Hindlimb muscle (tissue), 1 donor: ENCODE results near the gene GCN1. TPM values are rescaled to one million over a fixed set of nuclear protein-coding genes. Genes with fewer than 3 reads are reported as not detected.
"Not testable (repeated sequence)": the region's sequence is repeated elsewhere in the genome, so short reads cannot be mapped to it uniquely, and the experiment has no call there.

Experiments
- DNase-seq: peaks from one replicate; pipeline ENCODE4 v3.0.0-alpha.2; 2013
- polyA plus RNA-seq: library from polyadenylated mRNA; unstranded; fragments of 120-200 nt; gene quantifications from one replicate; pipeline ENCODE4 v1.2.1, GENCODE V29; 2013; ENCODE audit not compliant: insufficient read length

The GCN1 gene, protein sequence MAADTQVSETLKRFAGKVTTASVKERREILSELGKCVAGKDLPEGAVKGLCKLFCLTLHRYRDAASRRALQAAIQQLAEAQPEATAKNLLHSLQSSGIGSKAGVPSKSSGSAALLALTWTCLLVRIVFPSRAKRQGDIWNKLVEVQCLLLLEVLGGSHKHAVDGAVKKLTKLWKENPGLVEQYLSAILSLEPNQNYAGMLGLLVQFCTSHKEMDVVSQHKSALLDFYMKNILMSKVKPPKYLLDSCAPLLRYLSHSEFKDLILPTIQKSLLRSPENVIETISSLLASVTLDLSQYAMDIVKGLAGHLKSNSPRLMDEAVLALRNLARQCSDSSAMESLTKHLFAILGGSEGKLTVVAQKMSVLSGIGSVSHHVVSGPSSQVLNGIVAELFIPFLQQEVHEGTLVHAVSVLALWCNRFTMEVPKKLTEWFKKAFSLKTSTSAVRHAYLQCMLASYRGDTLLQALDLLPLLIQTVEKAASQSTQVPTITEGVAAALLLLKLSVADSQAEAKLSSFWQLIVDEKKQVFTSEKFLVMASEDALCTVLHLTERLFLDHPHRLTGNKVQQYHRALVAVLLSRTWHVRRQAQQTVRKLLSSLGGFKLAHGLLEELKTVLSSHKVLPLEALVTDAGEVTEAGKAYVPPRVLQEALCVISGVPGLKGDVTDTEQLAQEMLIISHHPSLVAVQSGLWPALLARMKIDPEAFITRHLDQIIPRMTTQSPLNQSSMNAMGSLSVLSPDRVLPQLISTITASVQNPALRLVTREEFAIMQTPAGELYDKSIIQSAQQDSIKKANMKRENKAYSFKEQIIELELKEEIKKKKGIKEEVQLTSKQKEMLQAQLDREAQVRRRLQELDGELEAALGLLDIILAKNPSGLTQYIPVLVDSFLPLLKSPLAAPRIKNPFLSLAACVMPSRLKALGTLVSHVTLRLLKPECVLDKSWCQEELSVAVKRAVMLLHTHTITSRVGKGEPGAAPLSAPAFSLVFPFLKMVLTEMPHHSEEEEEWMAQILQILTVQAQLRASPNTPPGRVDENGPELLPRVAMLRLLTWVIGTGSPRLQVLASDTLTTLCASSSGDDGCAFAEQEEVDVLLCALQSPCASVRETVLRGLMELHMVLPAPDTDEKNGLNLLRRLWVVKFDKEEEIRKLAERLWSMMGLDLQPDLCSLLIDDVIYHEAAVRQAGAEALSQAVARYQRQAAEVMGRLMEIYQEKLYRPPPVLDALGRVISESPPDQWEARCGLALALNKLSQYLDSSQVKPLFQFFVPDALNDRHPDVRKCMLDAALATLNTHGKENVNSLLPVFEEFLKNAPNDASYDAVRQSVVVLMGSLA (N-terminal part only)
- 47.6 TPM for polyA plus RNA-seq

DNA sequence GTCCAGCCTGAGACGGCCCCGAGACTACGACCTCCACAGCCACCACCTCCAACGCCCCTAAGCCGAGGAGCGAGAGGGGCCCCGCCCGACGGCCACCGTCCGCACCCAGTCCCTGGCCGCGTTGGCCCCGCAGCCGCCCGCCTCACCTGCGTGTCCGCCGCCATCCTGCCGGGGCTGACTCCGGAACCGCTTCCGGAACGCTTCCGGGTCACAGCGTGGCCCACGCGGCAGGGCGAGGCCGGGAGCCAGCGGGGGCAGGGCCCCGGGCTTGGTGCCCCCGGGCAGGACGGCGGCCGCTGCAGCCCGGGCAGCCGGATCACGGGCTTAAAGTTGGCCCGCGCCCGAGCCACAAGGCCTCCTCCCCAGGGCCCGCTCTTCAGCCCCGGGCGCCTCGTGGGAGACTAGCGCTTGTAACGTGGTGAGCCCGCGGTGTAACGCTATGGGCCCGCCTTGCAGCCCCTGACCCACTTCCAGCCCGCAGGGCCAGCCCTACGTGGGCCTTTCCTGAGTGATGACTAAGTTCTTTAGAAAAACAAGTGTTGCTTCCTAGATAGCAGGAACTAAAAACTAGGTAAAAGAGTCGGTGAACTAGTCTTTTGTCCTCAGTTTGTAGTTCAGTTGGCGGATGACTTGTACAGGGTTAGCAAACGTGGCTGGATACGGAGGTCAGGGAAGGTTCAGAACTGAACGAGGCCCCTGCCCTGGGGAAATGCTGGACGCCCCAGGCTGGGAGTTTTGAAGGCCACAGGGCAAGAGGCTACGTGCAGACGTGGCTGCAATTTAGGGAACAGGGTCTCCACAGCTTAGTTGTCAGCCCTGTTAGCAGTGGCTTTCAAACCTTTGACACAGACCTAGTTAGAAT is at the start of gene GCN1:
GCN1 (minus strand) TSS at position 182 of the 862 bp plus-strand sequence; CDS start at position 164, 18 bp downstream.
- DNase-seq = peak; percentile 91

DNA sequence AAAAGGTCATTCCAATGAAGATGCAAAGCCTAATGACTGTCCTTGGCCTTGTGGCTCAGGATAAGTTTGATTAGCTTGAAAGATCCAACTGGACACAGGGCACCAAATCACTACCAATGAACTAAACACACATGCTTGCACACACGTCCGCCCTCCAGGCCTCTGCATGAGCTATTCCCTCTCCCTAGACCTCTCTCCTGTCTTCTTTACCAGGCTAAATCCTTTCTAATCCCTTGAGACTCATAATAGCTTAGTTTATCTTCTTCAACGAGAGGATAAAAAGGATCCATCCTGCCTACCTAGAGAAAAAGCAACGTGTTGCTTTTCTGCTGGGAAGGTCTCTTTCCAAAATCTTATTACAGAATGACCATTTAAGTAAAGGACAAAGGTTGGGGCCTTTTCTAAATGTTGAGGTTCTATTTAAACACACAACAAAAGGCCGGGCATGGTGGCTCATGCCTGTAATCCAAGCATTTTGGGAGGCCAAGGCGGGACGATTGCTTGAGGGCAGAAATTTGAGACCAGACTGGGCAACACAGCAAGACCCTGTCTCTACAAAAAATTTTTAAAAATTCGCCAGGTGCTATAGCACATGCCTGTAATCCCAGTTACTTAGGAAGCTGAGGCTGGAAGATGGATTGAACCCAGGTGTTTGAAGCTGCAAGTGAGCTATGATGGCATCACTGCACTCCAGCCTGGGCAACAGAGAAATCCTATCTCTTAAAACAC is 48.6 kb upstream of the GCN1 start:
- no peak for DNase-seq

DNA sequence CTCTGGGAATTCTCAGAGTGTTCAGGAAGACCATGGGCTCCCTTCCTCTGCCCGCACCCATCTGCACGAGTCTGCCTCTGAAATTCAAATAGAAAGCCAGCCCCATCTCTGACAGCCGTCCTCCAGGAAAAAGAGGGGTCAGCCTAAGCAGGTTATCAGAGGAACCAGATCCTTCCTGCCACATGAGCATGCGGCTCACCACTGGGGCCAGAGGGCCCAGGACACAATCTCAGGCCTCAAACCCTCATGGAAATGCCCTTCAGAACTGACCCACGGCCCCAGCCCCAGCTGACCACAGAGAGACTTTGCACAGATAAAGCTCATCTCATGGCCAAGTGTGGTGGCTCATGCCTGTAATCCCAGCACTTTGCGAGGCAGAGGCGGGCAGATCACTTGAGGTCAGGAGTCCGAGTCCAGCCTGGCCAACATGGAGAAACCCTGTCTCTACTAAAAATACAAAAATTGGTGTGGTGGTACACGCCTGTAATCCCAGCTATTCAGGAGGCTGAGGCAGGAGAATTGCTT is 47.8 kb upstream of the GCN1 start:
- no peak for DNase-seq

DNA sequence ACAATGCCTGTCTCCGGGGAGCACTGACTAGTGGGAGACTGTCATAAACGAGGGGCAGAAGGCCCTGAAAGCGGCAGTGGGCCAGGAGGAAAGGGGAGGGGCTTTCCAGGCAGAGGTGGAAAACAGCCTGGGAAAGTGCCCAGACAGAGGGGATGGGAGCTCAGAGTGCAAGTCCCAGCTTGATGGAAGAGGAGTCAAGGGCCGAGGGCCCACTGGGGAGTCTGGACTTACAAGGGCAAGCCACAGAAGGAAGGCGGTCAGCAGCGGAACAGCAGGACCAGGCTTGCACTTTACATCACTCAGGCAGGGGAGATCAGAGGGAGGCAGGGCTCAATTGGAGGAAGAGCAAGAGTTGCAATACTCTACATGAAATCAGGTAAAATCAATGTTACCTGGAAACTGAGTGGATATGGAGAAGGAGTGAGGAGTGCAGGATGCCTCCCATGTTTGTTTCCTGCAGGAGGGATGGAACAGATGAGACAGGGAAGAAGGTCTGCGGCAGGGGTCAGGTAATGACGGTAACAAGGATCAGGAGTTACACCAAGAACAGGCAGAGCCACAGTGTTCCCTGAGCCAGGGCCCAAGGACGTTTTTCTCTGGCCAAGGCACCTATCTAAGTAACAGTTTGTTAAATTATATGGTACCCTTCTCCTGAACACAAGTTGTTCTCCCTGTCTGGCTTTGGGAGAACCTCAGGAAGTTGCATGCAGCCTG is 47.2 kb upstream of the GCN1 start:
- DNase-seq = no peak

DNA sequence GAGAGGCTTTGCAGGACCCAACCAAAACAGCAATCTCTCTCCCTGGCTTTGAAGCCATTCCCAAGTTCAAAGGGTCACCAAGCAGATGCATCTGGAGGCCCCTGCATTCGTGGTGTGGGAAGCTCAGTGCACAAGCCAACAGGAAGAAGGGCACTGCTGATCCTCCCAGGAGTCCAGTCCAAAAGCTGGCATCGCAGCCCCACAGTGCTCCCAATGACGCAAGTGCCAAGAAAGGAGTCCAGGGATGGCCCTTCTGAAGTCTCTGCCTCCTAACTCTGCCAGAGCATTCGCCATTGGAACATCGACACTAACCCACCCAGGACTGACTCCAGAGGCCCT is 45.9 kb upstream of the GCN1 start:
- no peak for DNase-seq

DNA sequence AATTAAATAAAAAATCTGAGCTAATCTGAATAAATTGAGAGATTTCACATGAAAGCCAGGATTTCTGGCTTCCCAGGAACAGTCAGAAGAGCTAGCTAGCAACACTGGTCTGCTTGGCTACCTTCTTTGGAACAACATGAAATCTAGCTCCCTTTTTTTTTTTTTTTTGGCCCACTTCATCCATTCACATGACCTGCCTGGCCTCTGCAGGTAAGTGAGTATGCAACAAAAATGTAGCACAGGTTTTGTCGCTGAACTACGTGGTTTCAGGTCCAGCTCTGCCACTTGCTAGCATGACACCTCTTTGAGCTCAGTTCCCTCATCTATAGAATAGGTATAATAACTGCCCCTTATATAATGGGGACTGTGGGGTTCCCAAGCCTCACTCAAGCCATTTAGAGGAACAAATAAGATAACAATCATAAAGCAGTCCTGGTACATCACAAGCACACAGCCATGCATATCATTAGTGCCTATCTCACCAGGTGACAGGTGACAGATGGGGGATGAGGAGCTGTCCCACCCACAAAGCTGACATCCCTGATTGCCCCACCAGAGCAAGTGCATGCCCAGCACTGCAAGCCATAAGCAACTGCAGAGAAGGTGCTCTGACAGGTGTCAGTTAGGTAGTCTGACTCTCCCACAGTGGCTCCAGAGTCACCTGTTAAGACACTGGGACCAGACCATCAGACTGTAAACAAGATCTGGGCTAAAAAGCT is 45.4 kb upstream of the GCN1 start:
- DNase-seq = no peak

DNA sequence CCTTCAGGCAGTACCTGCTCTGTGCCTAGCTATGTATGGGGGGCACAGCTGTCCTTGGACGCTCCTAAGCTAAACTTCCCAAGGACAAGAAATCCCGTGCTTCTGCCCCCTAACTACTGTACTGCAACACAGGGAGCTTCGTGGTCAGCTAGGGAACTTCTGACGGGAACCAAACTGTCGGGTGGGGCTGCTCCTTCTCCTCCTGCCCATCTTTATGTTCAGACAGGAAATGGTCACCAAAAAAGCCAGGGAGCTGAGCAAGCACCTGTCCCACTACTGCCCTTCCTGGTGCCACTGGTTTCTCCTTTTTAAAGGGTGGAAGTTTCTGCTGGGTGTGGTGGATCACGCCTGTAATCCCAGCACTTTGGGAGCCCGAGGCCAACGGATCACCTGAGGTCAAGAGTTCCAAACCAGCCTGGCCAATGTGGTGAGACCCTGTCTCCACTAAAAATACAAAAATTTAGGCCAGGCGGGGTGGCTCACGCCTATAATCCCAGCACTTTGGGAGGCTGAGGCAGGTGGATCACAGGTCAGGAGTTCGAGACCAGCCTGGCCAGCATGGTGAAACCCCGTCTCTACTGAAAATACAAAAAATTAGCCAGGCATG is 44.4 kb upstream of the GCN1 start:
- no peak for DNase-seq

DNA sequence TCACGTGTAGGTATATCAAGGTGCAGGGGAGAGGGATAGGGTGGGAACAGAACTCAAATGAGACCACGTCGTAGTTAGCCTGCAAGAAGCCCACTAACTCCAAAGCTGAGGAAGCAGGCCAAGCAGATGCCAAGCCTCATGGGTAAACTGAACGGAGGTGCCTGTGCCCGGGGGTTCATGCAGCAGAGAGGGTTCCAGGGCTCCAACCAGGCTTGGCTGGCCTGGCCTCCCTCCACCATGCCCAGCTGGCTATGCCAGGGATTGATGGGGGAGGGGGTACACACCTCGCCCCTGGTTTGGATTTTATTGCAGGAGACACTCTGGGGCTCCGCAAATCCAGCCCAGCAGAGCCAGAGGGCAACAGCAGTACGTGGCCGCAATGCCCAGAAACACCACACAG is 43.7 kb upstream of the GCN1 start:
- DNase-seq = no peak

DNA sequence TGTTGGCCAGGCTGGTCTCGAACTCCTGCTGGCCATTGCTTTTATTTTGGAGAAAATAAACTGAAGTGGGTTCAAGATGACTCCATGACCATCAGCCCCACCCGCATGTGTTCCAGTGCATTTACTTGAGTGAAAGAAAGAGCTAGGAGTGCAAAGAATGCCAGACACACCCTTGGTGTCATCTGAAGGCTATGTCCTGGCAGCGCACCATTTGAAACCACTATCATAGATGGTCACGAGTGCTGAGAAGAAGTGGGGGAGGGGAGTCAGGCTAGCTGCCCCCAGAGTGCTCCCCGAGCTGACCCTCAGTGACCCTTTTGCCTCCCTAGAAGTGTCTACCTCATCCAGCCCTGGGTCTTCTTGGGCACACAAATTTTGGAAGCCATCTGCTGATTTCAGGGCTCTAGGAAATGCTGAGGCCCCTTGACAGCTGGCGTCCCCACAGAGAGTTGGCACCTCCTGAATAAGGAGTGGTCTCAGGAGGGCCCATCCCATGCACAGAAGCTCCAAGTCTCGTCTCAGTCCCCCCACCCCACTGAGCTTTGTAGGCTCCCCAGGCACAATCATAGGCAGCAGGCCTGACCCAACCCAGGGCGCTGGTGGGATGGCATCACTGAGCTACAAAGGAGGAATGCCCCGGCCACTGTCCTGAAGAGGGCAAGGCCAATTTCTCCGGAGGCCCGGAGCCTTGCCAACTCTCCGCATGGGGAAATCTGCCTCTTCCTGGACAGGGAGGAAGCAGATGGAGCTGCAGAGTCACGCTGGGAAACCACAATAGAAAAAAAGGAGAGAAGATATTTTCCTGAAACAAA is 43.1 kb upstream of the GCN1 start:
- DNase-seq = peak; percentile 46

DNA sequence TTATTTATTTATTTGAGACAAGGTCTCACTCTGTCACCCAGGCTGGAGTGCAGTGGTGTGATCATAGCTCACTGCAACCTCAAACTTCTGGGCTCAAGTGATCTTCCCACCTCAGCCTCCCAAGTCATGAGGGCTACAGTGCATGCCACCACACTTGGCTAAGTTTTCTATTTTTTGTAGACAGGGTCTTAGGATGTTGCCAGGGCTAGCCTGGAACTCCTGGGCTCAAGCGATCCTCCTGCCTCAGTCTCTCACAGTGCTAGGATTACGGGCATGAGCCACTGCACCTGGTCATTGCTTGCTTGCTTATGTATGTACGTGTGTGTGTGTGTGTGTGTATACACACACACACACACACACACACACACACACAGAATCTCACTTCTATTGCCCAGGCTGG is 42.3 kb upstream of the GCN1 start:
- DNase-seq = not testable (repeated sequence)

DNA sequence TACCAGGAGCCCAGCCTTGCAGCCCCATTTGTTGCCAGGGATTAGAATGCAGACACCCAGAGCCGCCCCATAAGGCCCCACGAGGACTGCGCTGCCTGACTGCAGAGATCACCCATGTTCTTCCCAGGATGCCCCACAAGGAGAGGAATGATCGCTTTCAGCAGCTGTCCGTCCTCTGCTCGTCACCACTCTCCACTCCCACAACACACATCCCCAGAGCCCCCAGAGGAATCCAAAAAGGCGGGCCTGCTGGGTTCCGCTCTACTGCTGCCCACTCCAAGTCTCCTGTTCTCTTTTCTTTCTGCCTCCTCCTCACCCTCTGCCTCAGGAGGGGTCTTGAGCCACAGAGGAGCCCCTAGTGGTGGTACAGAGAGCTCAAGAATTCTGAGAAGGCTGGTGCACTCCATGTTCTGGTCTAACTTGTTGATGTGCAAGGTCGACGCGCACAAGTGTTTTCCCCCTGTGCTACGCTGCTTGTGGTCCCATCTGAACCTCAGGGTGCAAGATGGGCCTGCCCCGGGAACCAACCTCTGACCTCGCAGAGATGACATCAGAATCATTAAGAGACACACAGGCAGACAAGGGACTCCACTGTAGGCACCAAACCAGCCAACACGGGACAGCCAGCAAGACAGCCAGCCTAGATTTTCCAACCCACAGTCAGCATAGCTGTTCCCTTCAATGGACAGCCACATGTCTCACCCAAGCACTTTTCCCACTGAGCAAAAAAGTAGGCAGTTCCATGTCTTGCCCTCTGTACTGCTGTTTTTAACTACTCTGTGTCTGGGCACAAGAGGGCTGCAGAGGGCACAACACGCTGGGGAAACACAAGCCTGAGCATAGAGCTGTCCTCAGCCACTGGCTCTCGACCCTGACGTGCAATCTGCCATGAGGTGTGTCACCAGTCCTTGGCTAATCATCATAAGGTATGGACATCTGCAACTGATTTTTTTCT is 41.1 kb upstream of the GCN1 start:
- DNase-seq = no peak

DNA sequence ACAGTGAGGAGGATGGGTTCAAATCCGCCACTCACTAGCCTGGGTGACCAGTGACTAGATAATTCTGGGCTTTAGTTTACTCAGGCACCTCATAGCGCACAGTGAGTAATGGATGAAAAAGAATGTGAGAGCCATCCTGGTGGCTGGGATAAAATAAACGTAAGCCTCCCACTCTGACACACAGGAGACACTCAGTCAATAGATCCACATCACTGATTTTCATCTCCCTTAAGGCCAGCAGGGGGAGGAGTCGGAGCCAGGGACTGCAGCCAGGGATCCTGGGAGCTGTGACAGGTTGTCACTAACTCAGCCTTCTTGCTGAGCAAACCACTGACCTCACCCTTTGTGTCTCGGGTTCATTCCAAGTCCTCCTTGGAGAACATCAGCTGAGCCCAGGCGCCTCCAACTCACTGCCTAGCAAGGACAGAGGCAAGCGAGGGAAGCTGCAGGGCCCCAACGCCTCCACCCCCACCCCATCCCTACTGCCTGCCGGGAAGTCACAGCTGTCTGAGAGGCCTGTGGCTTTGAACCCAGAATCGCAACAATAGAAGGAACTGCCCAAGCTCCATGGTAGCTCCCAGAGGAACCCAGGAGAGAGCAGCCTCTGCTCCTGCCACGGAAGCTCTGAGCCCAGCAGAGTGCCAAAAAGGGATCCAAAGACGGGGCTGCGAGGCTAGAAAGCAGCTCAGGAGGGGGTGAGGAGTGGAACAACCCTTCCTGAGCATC is 40.3 kb upstream of the GCN1 start:
- DNase-seq = peak; percentile 83

DNA sequence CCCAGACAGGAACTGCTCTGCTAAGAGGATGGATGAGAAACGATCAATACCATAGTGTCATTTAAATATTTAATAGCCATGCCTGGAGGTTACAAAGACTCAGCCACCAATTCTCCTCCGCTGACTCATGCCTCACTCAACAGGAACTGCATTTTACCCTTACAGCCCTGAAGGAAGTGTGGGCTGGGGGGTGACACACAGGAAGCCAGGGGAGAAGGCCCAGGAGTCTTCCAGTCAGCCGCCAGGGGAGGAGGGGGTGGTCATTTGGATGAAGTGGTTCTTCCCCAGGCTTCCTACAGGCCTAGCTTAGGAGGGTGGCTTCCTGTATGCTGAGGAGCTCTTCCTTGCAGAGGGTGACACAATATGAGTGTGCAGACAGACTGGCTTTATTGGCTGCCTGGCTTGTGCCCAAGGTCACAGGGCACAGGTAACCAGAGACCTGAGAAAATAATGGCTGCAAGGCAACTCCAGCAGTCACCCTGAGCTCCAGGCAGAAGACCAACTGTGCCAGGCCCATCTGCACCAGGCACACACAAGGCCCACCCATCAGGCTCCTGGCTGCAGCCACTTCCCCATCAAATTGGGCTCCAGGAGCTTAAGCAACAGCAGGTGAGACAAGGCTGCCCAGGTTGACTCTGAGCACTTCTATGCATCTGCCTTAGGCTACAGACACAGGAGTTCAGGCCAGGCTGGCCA is 36.9 kb upstream of the GCN1 start:
- no peak for DNase-seq

DNA sequence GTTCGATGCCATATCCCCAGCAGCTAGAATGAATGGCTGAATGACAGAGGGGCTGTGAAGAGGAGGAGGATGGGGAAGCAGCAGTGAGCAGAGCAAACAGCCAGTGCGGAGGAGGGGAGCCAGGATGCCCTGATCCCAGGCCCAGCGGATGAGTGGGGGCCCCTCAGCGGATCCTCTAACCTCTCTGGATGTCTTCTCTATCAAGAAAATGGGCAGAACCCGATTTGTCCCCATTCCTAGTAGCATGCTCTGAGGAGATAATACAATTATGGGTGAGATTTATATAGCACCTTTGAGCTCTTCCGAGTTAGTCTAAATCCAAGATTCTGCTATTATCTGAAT is 36.4 kb upstream of the GCN1 start:
- DNase-seq = no peak

DNA sequence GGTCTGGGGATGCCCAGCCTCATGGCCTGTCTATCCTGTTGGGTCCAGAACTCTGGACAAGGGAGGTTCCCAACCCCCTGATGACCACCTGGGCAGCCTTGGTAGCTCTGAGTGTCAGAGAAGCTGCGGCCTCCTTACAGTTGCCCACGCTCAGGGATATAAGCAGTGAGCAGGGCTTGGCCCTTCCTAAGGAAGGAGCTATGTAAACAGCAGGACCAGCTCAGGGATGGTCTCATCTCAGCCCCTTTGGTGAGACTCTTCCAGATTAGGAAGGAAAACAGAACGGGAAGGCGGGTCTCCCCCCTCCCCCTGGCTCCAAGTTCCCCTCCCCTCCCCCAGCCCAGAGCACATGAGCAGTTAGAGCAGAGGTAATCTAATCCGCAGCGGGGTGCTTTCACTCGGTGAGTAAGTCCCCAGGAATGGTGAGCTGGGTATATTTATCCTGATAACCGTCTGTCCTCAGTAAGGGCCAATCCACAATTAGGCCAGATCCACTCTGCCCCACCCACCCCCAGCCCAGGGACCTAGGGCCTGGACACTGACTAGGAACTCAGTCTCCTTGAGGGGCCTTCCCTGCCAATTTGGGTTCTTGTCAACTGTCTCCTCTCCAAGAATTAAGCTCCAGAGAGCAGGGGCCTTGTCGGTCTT is 35.9 kb upstream of the GCN1 start:
- peak; percentile 58 for DNase-seq
